Measurements from ENCODE around the gene SEC61B. TPM values are rescaled to one million over a fixed set of nuclear protein-coding genes. Genes with fewer than 3 reads are reported as not detected.

Gene SEC61B
- polyA plus RNA-seq, 1 experiment, result 207 TPM

- CTCF ChIA-PET, result interaction anchor here (1.4 to 1.7 kb wide), 3 partner anchors 9 to 75 kb away, joined by 3 to 8 read pairs (median 7); no protein-coding TSS in a partner anchor
- Histone ChIP-seq H3K27ac (ENCODE audit: low read depth, low read length) (no peak overlapping the region), H3K4me3 (ENCODE audit: low read depth, low read length) (peak overlapping the region; percentile 25)
Observed at GRCh38 chr9:99259231-99259918, 37.3 kb downstream of the SEC61B start.

GRCh38 chr9:99261923-99262322 lies 39.8 kb downstream of the SEC61B start:
- H3K27ac ChIP-seq (ENCODE audit: low read depth, low read length), result no peak overlapping the region
- CTCF ChIA-PET, result no interaction called here

More at GRCh38 chr9:99259231-99259918, 37.3 kb downstream of the SEC61B start:
- no peaks in the 10 kb centered on the region for H3K9me3 ChIP-seq (ENCODE audit: control insufficient read depth, insufficient read depth, low read length)
- TF ChIP-seq CTCF (IDR thresholded peaks at IDR 0.05; ENCODE audit: low read depth, low read length), result no peak
- H3K27me3 ChIP-seq (ENCODE audit: control insufficient read depth, insufficient read depth, low read length), result peaks cover 3% of the 10 kb centered on the region
- POLR2A ChIA-PET, result interaction anchor here (1.7 kb wide), 1 partner anchor 38 kb away, joined by 5 read pairs; the partner anchor contains the start of genes ALG2 and SEC61B
- no peak for DNase-seq (ENCODE audit: low read depth, low spot score)

GRCh38 chr9:99262949-99263418 lies 40.9 kb downstream of the SEC61B start:
- ChIA-PET CTCF (no interaction called here), POLR2A (no interaction called here)
- no peak for TF ChIP-seq CTCF (IDR thresholded peaks at IDR 0.05; ENCODE audit: low read depth, low read length)
- Histone ChIP-seq H3K27me3 (ENCODE audit: control insufficient read depth, insufficient read depth, low read length) (peaks cover 3% of the 10 kb centered on the region), H3K9me3 (ENCODE audit: control insufficient read depth, insufficient read depth, low read length) (no peaks in the 10 kb centered on the region), H3K4me3 (ENCODE audit: low read depth, low read length) (no peak overlapping the region), H3K27ac (ENCODE audit: low read depth, low read length) (no peak overlapping the region)
- no peak for DNase-seq (ENCODE audit: low read depth, low spot score)

More at GRCh38 chr9:99261923-99262322, 39.8 kb downstream of the SEC61B start:
- Histone ChIP-seq H3K9me3 (ENCODE audit: control insufficient read depth, insufficient read depth, low read length) (no peaks in the 10 kb centered on the region), H3K27me3 (ENCODE audit: control insufficient read depth, insufficient read depth, low read length) (peaks cover 3% of the 10 kb centered on the region), H3K4me3 (ENCODE audit: low read depth, low read length) (no peak overlapping the region)
- TF ChIP-seq CTCF (IDR thresholded peaks at IDR 0.05; ENCODE audit: low read depth, low read length), result no peak
- POLR2A ChIA-PET, result no interaction called here
- no peak for DNase-seq (ENCODE audit: low read depth, low spot score)

GRCh38 chr9:99264070-99264680 lies 42.1 kb downstream of the SEC61B start:
- CTCF ChIA-PET, result no interaction called here
- peak; percentile 22 for TF ChIP-seq CTCF (IDR thresholded peaks at IDR 0.05; ENCODE audit: low read depth, low read length)
- no peaks in the 10 kb centered on the region for H3K9me3 ChIP-seq (ENCODE audit: control insufficient read depth, insufficient read depth, low read length)
- POLR2A ChIA-PET, result no interaction called here
- H3K27ac ChIP-seq (ENCODE audit: low read depth, low read length), result no peak overlapping the region
- DNase-seq (ENCODE audit: low read depth, low spot score), result no peak
- no peak overlapping the region for H3K4me3 ChIP-seq (ENCODE audit: low read depth, low read length)
- peaks cover 3% of the 10 kb centered on the region for H3K27me3 ChIP-seq (ENCODE audit: control insufficient read depth, insufficient read depth, low read length)

- TF ChIP-seq CTCF (IDR thresholded peaks at IDR 0.05; ENCODE audit: low read depth, low read length), result no peak
- Histone ChIP-seq H3K27ac (ENCODE audit: low read depth, low read length) (no peak overlapping the region), H3K9me3 (ENCODE audit: control insufficient read depth, insufficient read depth, low read length) (no peaks in the 10 kb centered on the region), H3K4me3 (ENCODE audit: low read depth, low read length) (no peak overlapping the region), H3K27me3 (ENCODE audit: control insufficient read depth, insufficient read depth, low read length) (peaks cover 3% of the 10 kb centered on the region)
- no peak for DNase-seq (ENCODE audit: low read depth, low spot score)
- POLR2A ChIA-PET, result no interaction called here
- CTCF ChIA-PET, result interaction anchor here (0.6 to 1.1 kb wide), 4 partner anchors 32 to 1324 kb away, joined by 3 read pairs; no protein-coding TSS in a partner anchor
Observed at GRCh38 chr9:99265691-99266090, 43.6 kb downstream of the SEC61B start.
